A673 (cell line): ENCODE data around the gene SLC39A3.

ENCODE experiments used
- CTCF ChIP-seq: fragments of 300-800, 200-600 bp; sonication (generic); conservative IDR thresholded peaks from 2 replicates; pipeline ENCODE4 v1.5.1; 2017; ENCODE audit warnings: low read depth, mild to moderate bottlenecking, antibody characterized with exemption, low read length, moderate library complexity, mixed read lengths
- EZH2 ChIP-seq: fragments of 200-600 bp; sonication (generic); IDR thresholded peaks from 2 replicates; pipeline ENCODE4 v1.6.1; 2017; ENCODE audit warnings: borderline replicate concordance, low read depth, mild to moderate bottlenecking, mixed read lengths, antibody characterized with exemption, low read length; ENCODE audit not compliant: poor library complexity, severe bottlenecking

DNA sequence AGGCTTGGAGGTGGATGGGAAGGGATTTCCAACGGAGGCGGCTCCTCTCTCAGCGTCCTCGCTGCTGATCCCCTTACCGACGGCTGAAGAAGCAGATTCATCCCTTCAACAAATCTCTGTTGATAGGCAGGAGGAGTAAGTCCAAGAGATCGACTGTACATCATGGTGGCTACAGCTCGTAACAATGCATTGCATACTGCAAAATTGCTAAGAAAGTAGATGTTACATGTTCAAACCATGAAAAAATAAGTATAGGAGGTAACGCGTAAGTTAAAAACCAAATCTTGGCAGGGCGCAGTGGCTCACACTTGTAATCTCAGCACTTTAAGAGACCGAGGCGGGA, 468 bp upstream of the SLC39A3 start:
- TF ChIP-seq CTCF (no peak), EZH2 (no peak)
